Endothelial cell of umbilical vein (primary cell): ENCODE measurements around the gene GAS7. TPM values are rescaled to one million over a fixed set of nuclear protein-coding genes. Genes with fewer than 3 reads are reported as not detected.

Experiments used
- BruUV-seq: library from RNA; stranded (reverse); fragments of 400-500 nt; replicated peaks from 2 replicates; lab custom pipeline; 2021; lab: Mats Ljungman, UMichigan
- CTCF ChIA-PET: fragments of 300-600, 350-600 bp; sonication (Branson Sonifier 250); formaldehyde crosslinking; loops from one replicate; lab custom pipeline; 2021; ENCODE audit warnings: antibody characterized with exemption, inconsistent platforms; lab: Charles Lee
- POLR2A ChIA-PET: fragments of 300-600, 350-600 bp; sonication (Branson Sonifier 250); formaldehyde crosslinking; loops from one replicate; lab custom pipeline; 2021; ENCODE audit warnings: antibody characterized with exemption, inconsistent platforms; lab: Charles Lee
- DNase-seq: peaks from one replicate; pipeline ENCODE4 v3.0.0-alpha.2; 2011; ENCODE audit warnings: low read depth, low spot score
- FAIRE-seq: peaks from 2 replicates; lab custom pipeline; 2011; peaks lifted over from hg19 to GRCh38; lab: Jason Lieb, UNC
- H2AFZ ChIP-seq: 2 replicates; pipeline ENCODE4 v1.6.0; 2012; ENCODE audit warnings: low read depth, low read length, control low read depth, inconsistent platforms
- H3K27ac ChIP-seq: 2 replicates; pipeline ENCODE4 v1.5.1; 2011; ENCODE audit warnings: low read depth, mild to moderate bottlenecking, control low read depth, low read length, moderate library complexity; ENCODE audit not compliant: insufficient read depth
- H3K27me3 ChIP-seq, 2 experiments: 2 replicates each; pipeline versions ENCODE4 v1.6.0 to v1.6.1; 2011; ENCODE audit warnings: low read length in 2 of 2, mixed read lengths in 1 of 2; ENCODE audit not compliant: control insufficient read depth in 2 of 2, insufficient read depth in 2 of 2
- H3K36me3 ChIP-seq, 2 experiments: 2 replicates in 1 of 2; 3 replicates in 1 of 2; pipeline ENCODE4 v1.5.1; 2011; ENCODE audit warnings: low read length in 2 of 2, mild to moderate bottlenecking in 1 of 2, moderate library complexity in 1 of 2; ENCODE audit not compliant: control insufficient read depth in 2 of 2, insufficient read depth in 2 of 2; ENCODE audit errors: extremely low read depth in 1 of 2
- H3K4me1 ChIP-seq: 3 replicates; pipeline ENCODE4 v1.5.1; 2011; ENCODE audit warnings: mild to moderate bottlenecking, low read length; ENCODE audit not compliant: control insufficient read depth, insufficient read depth; ENCODE audit errors: extremely low read depth
- H3K4me2 ChIP-seq: 2 replicates; pipeline ENCODE4 v1.6.1; 2011; ENCODE audit warnings: low read length, control low read depth, mixed read lengths; ENCODE audit not compliant: insufficient read depth
- H3K4me3 ChIP-seq, 3 experiments: fragments of 200-600 bp in 1 of 3; sonication (generic), shearing (Covaris generic) in 1 of 3; replicated peaks in 1 of 3; 2 replicates each; pipeline ENCODE4 v1.5.1; 2011 to 2016; ENCODE audit warnings: control low read depth in 3 of 3, low read length in 3 of 3, mild to moderate bottlenecking in 2 of 3, inconsistent platforms in 1 of 3, low read depth in 1 of 3, moderate library complexity in 1 of 3; ENCODE audit not compliant: insufficient read depth in 1 of 3
- H3K79me2 ChIP-seq: 2 replicates; pipeline ENCODE4 v1.6.0; 2012; ENCODE audit warnings: low read length, inconsistent platforms; ENCODE audit not compliant: control insufficient read depth, insufficient read depth
- H3K9ac ChIP-seq: replicated peaks from 2 replicates; pipeline ENCODE3; 2011; ENCODE audit warnings: low read length, control low read depth; ENCODE audit not compliant: insufficient read depth; ENCODE audit errors: extremely low read depth
- H3K9me1 ChIP-seq: replicated peaks from 3 replicates; pipeline ENCODE4 v1.6.0; 2011; ENCODE audit warnings: mild to moderate bottlenecking, low read length; ENCODE audit not compliant: control insufficient read depth, insufficient read depth; ENCODE audit errors: extremely low read depth
- H3K9me3 ChIP-seq: replicated peaks from 2 replicates; pipeline ENCODE4 v1.5.1; 2012; ENCODE audit warnings: low read length, inconsistent platforms; ENCODE audit not compliant: control insufficient read depth, insufficient read depth
- H4K20me1 ChIP-seq: replicated peaks from 2 replicates; pipeline ENCODE3; 2011; ENCODE audit warnings: mild to moderate bottlenecking, low read length; ENCODE audit not compliant: control insufficient read depth, insufficient read depth; ENCODE audit errors: extremely low read depth
- CTCF ChIP-seq, 2 donors: IDR thresholded peaks; 1 replicate in 1 of 2; 2 replicates in 1 of 2; pipeline ENCODE4 v1.5.1; 2011; ENCODE audit warnings: low read length in 2 of 2, mild to moderate bottlenecking in 2 of 2, moderate library complexity in 2 of 2, control low read depth in 1 of 2, inconsistent platforms in 1 of 2, low read depth in 1 of 2; ENCODE audit not compliant: insufficient read depth in 1 of 2; ENCODE audit errors: extremely low read depth in 1 of 2
- EZH2 ChIP-seq: IDR thresholded peaks from 2 replicates; pipeline ENCODE4 v1.6.1; 2012; ENCODE audit warnings: borderline replicate concordance, low read depth, mild to moderate bottlenecking, moderate library complexity, low read length, inconsistent platforms; ENCODE audit not compliant: severe bottlenecking
- FOS ChIP-seq: IDR thresholded peaks from 2 replicates; pipeline ENCODE4 v1.6.1; 2011; ENCODE audit warnings: mild to moderate bottlenecking, low read length, moderate library complexity, borderline replicate concordance; ENCODE audit not compliant: insufficient read depth
- GATA2 ChIP-seq: IDR thresholded peaks from 2 replicates; pipeline ENCODE4 v1.7.0; 2011; ENCODE audit warnings: low read depth, mild to moderate bottlenecking, moderate library complexity, mixed read lengths, low read length; ENCODE audit not compliant: insufficient read length, insufficient read depth
- JUN ChIP-seq: IDR thresholded peaks from 2 replicates; pipeline ENCODE4 v1.6.1; 2011; ENCODE audit warnings: borderline replicate concordance, low read depth; ENCODE audit not compliant: insufficient read length, insufficient read depth
- MAX ChIP-seq: IDR thresholded peaks from 2 replicates; pipeline ENCODE4 v1.6.1; 2011; ENCODE audit not compliant: insufficient read depth, insufficient read length
- MYC ChIP-seq: IDR thresholded peaks from one replicate; pipeline ENCODE4 v1.6.1; 2011; ENCODE audit warnings: mild to moderate bottlenecking, low read depth, low read length
- POLR2A ChIP-seq: IDR thresholded peaks from 2 replicates; pipeline ENCODE4 v1.6.1; 2012; ENCODE audit warnings: low read depth, mild to moderate bottlenecking, control low read depth, low read length
- POLR2AphosphoS5 ChIP-seq: IDR thresholded peaks from 2 replicates; pipeline ENCODE4 v1.6.1; 2012; ENCODE audit warnings: low read depth, mild to moderate bottlenecking, control low read depth, low read length, moderate library complexity; ENCODE audit not compliant: insufficient read depth
- dilution Hi-C: fragments of 300-500 bp; cut with MboI; formaldehyde crosslinking; loops from one replicate; pipeline ENCODE4 v1.15.0; 2019; ENCODE audit warnings: low sequenced_read_pairs; ENCODE audit not compliant: extremely low pct_ligation_motif_present
- intact Hi-C: fragments of 100-400 bp; cut with micrococcal nuclease; formaldehyde crosslinking; loops from one replicate; pipeline ENCODE4 v1.10.0; 2022
- polyA plus RNA-seq, 4 experiments: library from polyadenylated mRNA; depleted of rRNA in 3 of 4; stranded (reverse) in 3 of 4; unstranded in 1 of 4; fragments of >200 nt; gene quantifications; 2 replicates each; pipeline versions ENCODE4 v1.2.1 to v1.2.3, GENCODE V29; 2011 to 2012; ENCODE audit warnings: missing spikeins in 1 of 4
- total RNA-seq: library from RNA; stranded (reverse); gene quantifications from 2 replicates; pipeline ENCODE4 v1.2.3, GENCODE V29; 2021

Gene GAS7
- total and polyA plus RNA-seq, 2 donors (not counting 3 experiments of a cell fraction or from before 2014, with no cell fraction given), result not detected

- Histone ChIP-seq H3K27me3 (no peaks in the 10 kb centered on the region), H3K9me3 (peaks cover 5% of the 10 kb centered on the region), H3K27ac (no peak overlapping the region), H3K79me2 (no peaks in the 10 kb centered on the region), H3K4me2 (no peak overlapping the region), H3K36me3 (no peaks in the 10 kb centered on the region), H3K4me1 (no peaks in the 10 kb centered on the region), H3K9me1 (no peaks in the 10 kb centered on the region), H3K4me3 (no peak overlapping the region), H3K9ac (no peak overlapping the region), H4K20me1 (no peaks in the 10 kb centered on the region), H2AFZ (no peak overlapping the region)
- BruUV-seq, result no TSS peak
- TF ChIP-seq JUN (no peak), EZH2 (no peak), POLR2A (no peak), MYC (no peak), POLR2AphosphoS5 (no peak), MAX (no peak), FOS (no peak), CTCF (IDR thresholded peaks at IDR 0.05; ENCODE audit: extremely low read depth in 1 of 2, insufficient read depth in 1 of 2, low read depth in 1 of 2, low read length in 2 of 2) (no peak), GATA2 (no peak)
- dilution Hi-C loops (no loop called here), intact Hi-C loops (no loop called here)
- FAIRE-seq (no peak), DNase-seq (no peak)
- POLR2A ChIA-PET, result no interaction called here
- CTCF ChIA-PET, result no interaction called here
Observed at GRCh38 chr17:10032118-10032852, 166.1 kb downstream of the GAS7 start.
